K562 (cell line): Measurements from ENCODE around the gene PXMP2. TPM values are rescaled to one million over a fixed set of nuclear protein-coding genes. Genes with fewer than 3 reads are reported as not detected.

Experiments used
- polyA plus RNA-seq, 8 experiments: library from polyadenylated mRNA; depleted of rRNA in 4 of 8; stranded (reverse) in 5 of 8; unstranded in 3 of 8; fragments of >200 nt; fragmentation: Nextera tagmentation in 2 of 8; fragmentation: Illumina TruSeq in 1 of 8; extraction: Ambion mirVana in 2 of 8; extraction: Trizol in 1 of 8; gene quantifications; 2 replicates each; pipeline versions ENCODE4 v1.2.1 to v1.2.3, GENCODE V29; 2011 to 2014; ENCODE audit warnings: inconsistent platforms in 1 of 8, missing spikeins in 1 of 8
- small RNA-seq: library from RNA; depleted of rRNA; stranded (forward); fragments of <200 nt; gene quantifications from one replicate; pipeline ENCODE3, GENCODE V24; 2014
- total RNA-seq, 7 experiments: library from RNA; depleted of rRNA in 6 of 7; stranded (reverse); fragments of >200 nt in 6 of 7; fragmentation: Illumina TruSeq in 2 of 7; extraction: Trizol in 2 of 7; gene quantifications; 2 replicates each; pipeline versions ENCODE4 v1.2.1 to v1.2.3, GENCODE V29; 2011 to 2021; ENCODE audit warnings: low replicate concordance in 1 of 7

The PXMP2 gene
- total and polyA plus RNA-seq, 9 of the 15 experiments (the other 6 are each of a cell fraction or from before 2014, with no cell fraction given): 3.0 to 66.1 (median 44.7) TPM

Small RNA genes lying within 50 kb of the gene (small RNA-seq; reads per million reads assigned to genes)
- gene RNA5SP379: 0.51 reads per million, percentile 24 among the genes with 10 or more reads in this experiment

Other genes starting within 250 kb of the PXMP2 start
Only the 7 nearest of the 8 such genes appear.
- gene FBRSL1, start 197.4 kb upstream of the PXMP2 start, total RNA-seq (2014; rRNA removed): 21.7 and 24.6 TPM in 2 replicates
- gene FBRSL1, start 197.4 kb upstream of the PXMP2 start, total RNA-seq (2014; rRNA removed; fragmentation: Illumina TruSeq; extraction: Trizol): 1.1 and 1.3 TPM in 2 replicates
- 7.3 and 12.9 TPM in 2 replicates for gene FBRSL1, start 197.4 kb upstream of the PXMP2 start, total RNA-seq (2015; rRNA removed; fragmentation: Illumina TruSeq; extraction: Trizol)
- 112 and 129 TPM in 2 replicates for gene FBRSL1, start 197.4 kb upstream of the PXMP2 start, total RNA-seq (2021)
- gene FBRSL1, start 197.4 kb upstream of the PXMP2 start, polyA plus RNA-seq (2011; rRNA removed): 1.9 and 4.3 TPM in 2 replicates
- 29.3 and 35.8 TPM in 2 replicates for gene FBRSL1, start 197.4 kb upstream of the PXMP2 start, polyA plus RNA-seq (2014; fragmentation: Illumina TruSeq; extraction: Trizol)
- under 1 TPM; 0.24 to 0.29 TPM for gene FBRSL1, start 197.4 kb upstream of the PXMP2 start, polyA plus RNA-seq (2014; fragmentation: Nextera tagmentation; extraction: Ambion mirVana)
- 27.4 and 32.3 TPM in 2 replicates for gene FBRSL1, start 197.4 kb upstream of the PXMP2 start, polyA plus RNA-seq (2014; rRNA removed)
- gene LRCOL1, start 77.0 kb upstream of the PXMP2 start, total RNA-seq (2014; rRNA removed): not detected in 2 replicates
- not detected in 2 replicates for gene LRCOL1, start 77.0 kb upstream of the PXMP2 start, total RNA-seq (2014; rRNA removed; fragmentation: Illumina TruSeq; extraction: Trizol)
- not detected in 2 replicates for gene LRCOL1, start 77.0 kb upstream of the PXMP2 start, total RNA-seq (2015; rRNA removed; fragmentation: Illumina TruSeq; extraction: Trizol)
- not detected in 2 replicates for gene LRCOL1, start 77.0 kb upstream of the PXMP2 start, total RNA-seq (2021)
- gene LRCOL1, start 77.0 kb upstream of the PXMP2 start, polyA plus RNA-seq (2011; rRNA removed): not detected in 2 replicates
- not detected in 2 replicates for gene LRCOL1, start 77.0 kb upstream of the PXMP2 start, polyA plus RNA-seq (2014; fragmentation: Illumina TruSeq; extraction: Trizol)
- not detected for gene LRCOL1, start 77.0 kb upstream of the PXMP2 start, polyA plus RNA-seq (2014; fragmentation: Nextera tagmentation; extraction: Ambion mirVana)
- not detected in 2 replicates for gene LRCOL1, start 77.0 kb upstream of the PXMP2 start, polyA plus RNA-seq (2014; rRNA removed)
- not detected in 2 replicates for gene P2RX2, start 68.8 kb upstream of the PXMP2 start, total RNA-seq (2014; rRNA removed)
- gene P2RX2, start 68.8 kb upstream of the PXMP2 start, total RNA-seq (2014; rRNA removed; fragmentation: Illumina TruSeq; extraction: Trizol): not detected in 2 replicates
- gene P2RX2, start 68.8 kb upstream of the PXMP2 start, total RNA-seq (2015; rRNA removed; fragmentation: Illumina TruSeq; extraction: Trizol): not detected in 2 replicates
- not detected in 2 replicates for gene P2RX2, start 68.8 kb upstream of the PXMP2 start, total RNA-seq (2021)
- gene P2RX2, start 68.8 kb upstream of the PXMP2 start, polyA plus RNA-seq (2011; rRNA removed): not detected in 2 replicates
- gene P2RX2, start 68.8 kb upstream of the PXMP2 start, polyA plus RNA-seq (2014; fragmentation: Illumina TruSeq; extraction: Trizol): not detected in 2 replicates
- gene P2RX2, start 68.8 kb upstream of the PXMP2 start, polyA plus RNA-seq (2014; fragmentation: Nextera tagmentation; extraction: Ambion mirVana): not detected
- gene P2RX2, start 68.8 kb upstream of the PXMP2 start, polyA plus RNA-seq (2014; rRNA removed): not detected in 2 replicates
- gene POLE, start 245 bp upstream of the PXMP2 start, total RNA-seq (2014; rRNA removed): 83.6 and 86.3 TPM in 2 replicates
- gene POLE, start 245 bp upstream of the PXMP2 start, total RNA-seq (2014; rRNA removed; fragmentation: Illumina TruSeq; extraction: Trizol): 36.3 and 39.1 TPM in 2 replicates
- 42.2 and 42.3 TPM in 2 replicates for gene POLE, start 245 bp upstream of the PXMP2 start, total RNA-seq (2015; rRNA removed; fragmentation: Illumina TruSeq; extraction: Trizol)
- 130 and 154 TPM in 2 replicates for gene POLE, start 245 bp upstream of the PXMP2 start, total RNA-seq (2021)
- 49.6 and 81.7 TPM in 2 replicates for gene POLE, start 245 bp upstream of the PXMP2 start, polyA plus RNA-seq (2011; rRNA removed)
- gene POLE, start 245 bp upstream of the PXMP2 start, polyA plus RNA-seq (2014; fragmentation: Illumina TruSeq; extraction: Trizol): 64.2 and 65.6 TPM in 2 replicates
- gene POLE, start 245 bp upstream of the PXMP2 start, polyA plus RNA-seq (2014; fragmentation: Nextera tagmentation; extraction: Ambion mirVana): 1 to 10 TPM; 2.4 to 2.5 TPM
- gene POLE, start 245 bp upstream of the PXMP2 start, polyA plus RNA-seq (2014; rRNA removed): 90.6 and 126 TPM in 2 replicates
- gene PGAM5, start 23.3 kb downstream of the PXMP2 start, total RNA-seq (2014; rRNA removed): 99.8 and 119 TPM in 2 replicates
- gene PGAM5, start 23.3 kb downstream of the PXMP2 start, total RNA-seq (2014; rRNA removed; fragmentation: Illumina TruSeq; extraction: Trizol): 56.8 and 69.5 TPM in 2 replicates
- gene PGAM5, start 23.3 kb downstream of the PXMP2 start, total RNA-seq (2015; rRNA removed; fragmentation: Illumina TruSeq; extraction: Trizol): 88.5 and 89.0 TPM in 2 replicates
- gene PGAM5, start 23.3 kb downstream of the PXMP2 start, total RNA-seq (2021): 121 and 125 TPM in 2 replicates
- 49.1 and 49.2 TPM in 2 replicates for gene PGAM5, start 23.3 kb downstream of the PXMP2 start, polyA plus RNA-seq (2011; rRNA removed)
- 90.2 and 97.3 TPM in 2 replicates for gene PGAM5, start 23.3 kb downstream of the PXMP2 start, polyA plus RNA-seq (2014; fragmentation: Illumina TruSeq; extraction: Trizol)
- 10 to 100 TPM in 1 of 2 experiments, 1 to 10 TPM in 1; 7.4 to 11.4 TPM for gene PGAM5, start 23.3 kb downstream of the PXMP2 start, polyA plus RNA-seq (2014; fragmentation: Nextera tagmentation; extraction: Ambion mirVana)
- 60.7 and 78.9 TPM in 2 replicates for gene PGAM5, start 23.3 kb downstream of the PXMP2 start, polyA plus RNA-seq (2014; rRNA removed)
- gene ANKLE2, start 74.2 kb downstream of the PXMP2 start, total RNA-seq (2014; rRNA removed): 33.6 and 42.3 TPM in 2 replicates
- gene ANKLE2, start 74.2 kb downstream of the PXMP2 start, total RNA-seq (2014; rRNA removed; fragmentation: Illumina TruSeq; extraction: Trizol): 44.0 and 45.6 TPM in 2 replicates
- gene ANKLE2, start 74.2 kb downstream of the PXMP2 start, total RNA-seq (2015; rRNA removed; fragmentation: Illumina TruSeq; extraction: Trizol): 49.5 and 50.4 TPM in 2 replicates
- 54.3 and 56.9 TPM in 2 replicates for gene ANKLE2, start 74.2 kb downstream of the PXMP2 start, total RNA-seq (2021)
- 57.7 and 69.0 TPM in 2 replicates for gene ANKLE2, start 74.2 kb downstream of the PXMP2 start, polyA plus RNA-seq (2011; rRNA removed)
- 43.6 and 46.3 TPM in 2 replicates for gene ANKLE2, start 74.2 kb downstream of the PXMP2 start, polyA plus RNA-seq (2014; fragmentation: Illumina TruSeq; extraction: Trizol)
- 1 to 10 TPM; 3.2 TPM for gene ANKLE2, start 74.2 kb downstream of the PXMP2 start, polyA plus RNA-seq (2014; fragmentation: Nextera tagmentation; extraction: Ambion mirVana)
- gene ANKLE2, start 74.2 kb downstream of the PXMP2 start, polyA plus RNA-seq (2014; rRNA removed): 49.7 and 51.6 TPM in 2 replicates
- 36.1 and 38.7 TPM in 2 replicates for gene GOLGA3, start 141.3 kb downstream of the PXMP2 start, total RNA-seq (2014; rRNA removed)
- 17.0 and 19.0 TPM in 2 replicates for gene GOLGA3, start 141.3 kb downstream of the PXMP2 start, total RNA-seq (2014; rRNA removed; fragmentation: Illumina TruSeq; extraction: Trizol)
- gene GOLGA3, start 141.3 kb downstream of the PXMP2 start, total RNA-seq (2015; rRNA removed; fragmentation: Illumina TruSeq; extraction: Trizol): 21.2 and 22.8 TPM in 2 replicates
- gene GOLGA3, start 141.3 kb downstream of the PXMP2 start, total RNA-seq (2021): 41.7 and 48.1 TPM in 2 replicates
- gene GOLGA3, start 141.3 kb downstream of the PXMP2 start, polyA plus RNA-seq (2011; rRNA removed): 15.0 and 20.2 TPM in 2 replicates
- gene GOLGA3, start 141.3 kb downstream of the PXMP2 start, polyA plus RNA-seq (2014; fragmentation: Illumina TruSeq; extraction: Trizol): 9.0 and 11.8 TPM in 2 replicates
- 1 to 10 TPM; 1.9 to 2.9 TPM for gene GOLGA3, start 141.3 kb downstream of the PXMP2 start, polyA plus RNA-seq (2014; fragmentation: Nextera tagmentation; extraction: Ambion mirVana)
- 18.4 and 18.6 TPM in 2 replicates for gene GOLGA3, start 141.3 kb downstream of the PXMP2 start, polyA plus RNA-seq (2014; rRNA removed)